ENCODE results near the gene DHRS4L2. TPM values are rescaled to one million over a fixed set of nuclear protein-coding genes. Genes with fewer than 3 reads are reported as not detected.
"Not testable (repeated sequence)": the region's sequence is repeated elsewhere in the genome, so short reads cannot be mapped to it uniquely, and the experiment has no call there.

DHRS4L2 gene
- 15.2 TPM for total RNA-seq
- long read RNA-seq, transcript DHRS4L2-202 (5 exons, 1,117 nt) = major isoform, 5 of 10 reads
- long read RNA-seq, partial matches to known transcripts = 0 of 10 reads
- long read RNA-seq, other reads (novel, unspliced or antisense) = 5 of 10 reads

GRCh38 chr14:23988607-23989363, at the start of gene DHRS4L2:
Gene DHRS4L2 (plus strand): TSS chr14:23988929. CDS start chr14:23988948, 19 bp downstream.
- ATAC-seq = peak; percentile 89
- DNase-seq = peak; percentile 89
- intact Hi-C loops (cut with micrococcal nuclease) = not testable (repeated sequence)

DNA sequence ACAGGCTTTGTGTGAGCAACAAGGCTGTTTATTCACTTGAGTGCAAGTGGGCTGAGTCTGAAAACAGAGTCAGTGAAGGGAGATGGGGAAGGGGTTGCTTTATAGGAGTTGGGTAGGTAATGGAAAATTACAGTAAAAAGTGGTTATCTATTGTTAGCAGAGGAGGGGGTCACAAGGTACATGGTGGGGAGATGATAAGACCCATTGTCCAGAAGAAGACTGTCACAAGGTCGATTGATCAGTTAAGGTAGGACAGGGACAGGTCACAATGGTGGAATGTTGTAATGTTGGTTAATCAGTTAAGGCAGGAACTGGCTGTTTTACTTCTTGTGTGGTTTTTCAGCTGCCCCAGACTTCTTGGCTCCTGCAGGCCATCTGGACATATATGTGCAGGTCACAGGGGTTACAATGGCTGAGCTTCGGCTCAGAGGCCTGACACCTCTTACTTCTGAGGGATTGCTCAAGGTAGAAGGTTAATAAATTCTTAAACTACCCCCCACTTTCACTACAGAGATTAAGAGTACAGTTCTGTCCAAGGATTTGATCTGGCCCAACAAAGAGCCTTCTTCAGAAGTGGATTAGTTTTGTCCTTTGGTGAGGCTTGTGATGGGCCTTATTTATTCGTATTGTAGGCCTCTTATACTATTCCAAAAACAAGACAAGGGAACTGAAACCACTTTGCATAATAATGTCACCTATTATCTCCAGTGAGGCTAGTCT, 49.0 kb upstream of the DHRS4L2 start:
- ATAC-seq (no peak), DNase-seq (no peak)
- intact Hi-C loops (cut with micrococcal nuclease) = loop anchor here (10.0 kb wide), 1 partner anchor 305 kb away; the partner anchor contains the start of gene DHRS2

- intact Hi-C loops (cut with micrococcal nuclease) = no loop called here
- ATAC-seq (no peak), DNase-seq (no peak)
These were observed 47.5 kb upstream of the DHRS4L2 start for GRCh38 chr14:23941230-23941629.

DNA sequence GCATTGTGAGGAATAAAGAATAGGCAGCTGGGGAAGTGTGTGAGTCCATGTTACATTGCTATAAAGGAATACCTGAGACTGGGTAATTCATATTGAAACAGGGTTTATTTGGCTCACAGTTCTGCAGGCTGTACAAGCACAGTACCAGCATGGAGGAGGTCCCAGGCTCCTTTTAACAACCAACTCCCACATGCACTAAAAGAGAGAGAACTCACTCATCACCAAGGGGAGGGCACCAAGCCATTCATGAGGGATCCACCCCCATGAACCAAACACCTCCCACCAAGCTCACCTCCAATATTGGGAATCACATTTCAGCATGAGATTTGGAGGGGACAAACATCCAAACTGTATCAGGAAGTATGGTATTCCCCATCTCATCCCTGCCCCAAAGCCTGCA, 47.1 kb upstream of the DHRS4L2 start:
- ATAC-seq = no peak
- DNase-seq = no peak
- intact Hi-C loops (cut with micrococcal nuclease) = no loop called here

- DNase-seq = no peak
- ATAC-seq = no peak
- intact Hi-C loops (cut with micrococcal nuclease) = no loop called here
These were observed 46.1 kb upstream of the DHRS4L2 start for GRCh38 chr14:23942587-23942986.

DNA sequence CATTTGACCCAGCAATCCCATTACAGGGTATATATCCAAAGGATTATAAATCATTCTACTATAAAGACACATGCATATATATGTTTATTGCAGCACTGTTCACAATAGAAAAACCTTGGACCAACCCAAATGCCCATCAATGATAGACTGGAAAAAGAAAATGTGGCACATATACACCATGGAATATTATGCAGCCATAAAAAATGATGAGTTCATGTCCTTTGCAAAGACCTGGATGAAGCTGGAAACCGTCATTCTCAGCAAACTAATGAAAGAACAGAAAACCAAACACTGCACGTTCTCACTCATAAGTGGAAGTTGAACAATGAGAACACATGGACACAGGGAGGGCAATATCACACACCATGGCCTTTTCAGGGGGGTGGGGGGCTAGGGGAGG, 39.7 kb upstream of the DHRS4L2 start:
- intact Hi-C loops (cut with micrococcal nuclease) = not testable (repeated sequence)

GRCh38 chr14:23950411-23951135, 38.2 kb upstream of the DHRS4L2 start:
- DNase-seq = no peak
- no peak for ATAC-seq
- intact Hi-C loops (cut with micrococcal nuclease) = no loop called here

More for the DNA sequence above, 39.7 kb upstream of the DHRS4L2 start:
- not testable (repeated sequence) for DNase-seq, ATAC-seq

DNA sequence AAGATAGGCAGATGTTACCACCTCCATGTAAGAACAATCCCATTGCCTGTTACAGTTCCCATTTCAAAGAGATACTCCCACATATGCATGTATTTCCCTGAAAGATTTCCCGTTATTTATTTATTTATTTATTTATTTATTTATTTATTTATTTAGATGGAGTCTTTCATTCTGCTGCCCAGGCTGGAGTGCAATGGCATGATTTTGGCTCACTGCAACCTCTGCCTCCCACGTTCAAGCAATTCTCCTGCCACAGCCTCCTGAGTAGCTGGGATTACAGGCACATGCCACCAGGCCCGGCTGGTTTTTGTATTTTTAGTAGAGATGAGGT, 37.6 kb upstream of the DHRS4L2 start:
- intact Hi-C loops (cut with micrococcal nuclease); DNase-seq; ATAC-seq: not testable (repeated sequence)

GRCh38 chr14:23951590-23952201, 37.0 kb upstream of the DHRS4L2 start:
- intact Hi-C loops (cut with micrococcal nuclease) = no loop called here
- ATAC-seq (no peak), DNase-seq (peak; percentile 29)

GRCh38 chr14:23953116-23953463, 35.6 kb upstream of the DHRS4L2 start:
- peak; percentile 26 for DNase-seq
- ATAC-seq = peak; percentile 5
- intact Hi-C loops (cut with micrococcal nuclease) = not testable (repeated sequence)

- ATAC-seq (peak; percentile 98), DNase-seq (peak; percentile 87)
- intact Hi-C loops (cut with micrococcal nuclease) = no loop called here
These were observed 35.1 kb upstream of the DHRS4L2 start, which contains the start of gene DHRS4 for GRCh38 chr14:23953464-23954278. Gene DHRS4 (plus strand): TSS chr14:23953770. CDS start chr14:23953789, 19 bp downstream.

DNA sequence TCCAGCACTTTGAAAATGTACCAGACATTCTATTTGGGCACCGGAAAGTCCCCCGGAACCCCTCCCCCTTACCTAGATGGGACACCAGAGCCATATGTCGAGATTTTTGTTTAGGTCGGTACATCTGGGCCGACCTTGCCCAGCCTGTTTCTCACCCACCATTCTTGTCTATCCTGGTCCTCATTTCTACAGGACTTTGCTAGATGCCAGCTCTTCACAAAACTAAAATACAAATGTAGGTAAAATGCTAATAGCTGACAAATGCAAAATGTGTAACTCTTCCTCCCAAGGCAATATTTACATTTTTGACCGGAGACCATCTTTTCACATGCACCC, 34.5 kb upstream of the DHRS4L2 start:
- intact Hi-C loops (cut with micrococcal nuclease); ATAC-seq; DNase-seq: not testable (repeated sequence)

GRCh38 chr14:23954965-23955364, 33.8 kb upstream of the DHRS4L2 start:
- intact Hi-C loops (cut with micrococcal nuclease); ATAC-seq: not testable (repeated sequence)

DNA sequence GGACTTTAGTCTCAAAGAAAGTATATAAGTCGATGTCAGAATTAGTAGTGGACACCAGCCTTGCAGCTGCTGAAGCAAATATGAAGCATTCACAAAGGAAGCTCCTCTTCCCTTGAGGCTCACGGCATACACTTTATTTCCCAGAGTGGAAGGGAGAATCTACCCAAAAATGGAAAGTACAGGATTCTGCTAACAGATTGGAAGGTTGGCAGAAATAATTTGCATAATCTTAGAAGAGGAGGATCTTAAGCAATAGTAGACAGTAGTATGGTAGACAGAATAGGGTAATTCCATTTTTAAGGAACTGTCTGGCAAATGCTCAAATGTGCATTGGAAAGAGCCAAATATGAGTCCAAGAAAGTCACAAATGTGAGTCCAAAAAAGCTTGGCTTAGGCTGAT, 32.9 kb upstream of the DHRS4L2 start:
- DNase-seq; ATAC-seq; intact Hi-C loops (cut with micrococcal nuclease): not testable (repeated sequence)

More at GRCh38 chr14:23954965-23955364, 33.8 kb upstream of the DHRS4L2 start:
- peak; percentile 44 for DNase-seq

GRCh38 chr14:23957913-23958569, 30.7 kb upstream of the DHRS4L2 start:
- DNase-seq; intact Hi-C loops (cut with micrococcal nuclease): not testable (repeated sequence)

GRCh38 chr14:23960899-23961298, 27.8 kb upstream of the DHRS4L2 start:
- DNase-seq; ATAC-seq; intact Hi-C loops (cut with micrococcal nuclease): not testable (repeated sequence)

More at GRCh38 chr14:23957913-23958569, 30.7 kb upstream of the DHRS4L2 start:
- ATAC-seq = not testable (repeated sequence)

DNA sequence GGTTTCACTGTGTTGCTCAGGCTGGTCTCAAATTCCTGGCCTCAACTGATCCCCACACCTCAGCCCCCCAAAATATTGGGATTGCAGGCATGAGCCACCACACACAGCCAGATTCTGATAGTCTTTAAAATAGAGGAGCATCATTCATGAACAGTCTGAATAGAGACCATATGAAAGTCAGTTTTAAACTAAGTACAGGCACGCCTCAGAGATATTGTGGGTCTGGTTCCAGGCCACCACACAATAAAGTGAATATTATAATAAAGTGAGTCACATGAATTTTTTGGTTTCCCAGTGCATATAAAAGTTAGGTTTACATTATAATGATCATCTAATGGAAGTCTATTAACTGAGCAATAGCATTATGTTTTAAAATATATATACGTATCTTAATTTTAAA, 27.0 kb upstream of the DHRS4L2 start:
- ATAC-seq; DNase-seq; intact Hi-C loops (cut with micrococcal nuclease): not testable (repeated sequence)

- ATAC-seq; intact Hi-C loops (cut with micrococcal nuclease); DNase-seq: not testable (repeated sequence)
These were observed 19.6 kb upstream of the DHRS4L2 start for GRCh38 chr14:23969130-23969480.

Data from left ventricle myocardium superior (tissue), 1 donor.